Measurements from ENCODE around the gene PAGE3.

Gene PAGE3

GRCh38 chrX:55220119-55220794 lies 44.5 kb downstream of the PAGE3 start, which contains the start of gene PAGE5:
PAGE5 (plus strand) TSS chrX:55220346; CDS start chrX:55221383, 1,037 bp downstream.
- no peak for TF ChIP-seq CTCF (IDR thresholded peaks at IDR 0.05; ENCODE audit: low read length, missing control alignments)
- no peak for DNase-seq (ENCODE audit: low read depth)

DNA sequence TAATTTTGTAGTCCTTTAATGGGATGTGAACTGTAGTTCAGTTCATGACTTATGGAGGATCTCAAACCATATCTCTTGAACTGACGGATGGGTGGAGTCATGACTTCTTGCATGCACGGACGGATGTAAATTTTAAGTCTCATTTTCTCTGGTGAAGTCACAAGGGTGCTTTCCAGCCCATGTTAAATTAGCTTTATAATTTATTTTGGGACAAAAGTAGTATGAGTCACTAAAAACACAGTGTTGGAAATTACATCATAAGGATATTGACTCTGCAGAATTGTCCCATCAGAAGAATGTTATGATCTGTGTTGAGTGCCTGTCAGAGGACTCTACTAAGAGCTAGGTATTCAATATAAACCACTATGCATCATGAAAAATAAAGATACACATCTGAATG lies 51.3 kb downstream of the PAGE3 start:
- H3K4me3 ChIP-seq (replicated peaks; ENCODE audit: low read depth, low read length) = no peak overlapping the region

More at GRCh38 chrX:55220119-55220794, 44.5 kb downstream of the PAGE3 start, which contains the start of gene PAGE5:
- no peak within 1 kb of the TSS for H3K4me3 ChIP-seq (replicated peaks; ENCODE audit: low read depth, low read length)

DNA sequence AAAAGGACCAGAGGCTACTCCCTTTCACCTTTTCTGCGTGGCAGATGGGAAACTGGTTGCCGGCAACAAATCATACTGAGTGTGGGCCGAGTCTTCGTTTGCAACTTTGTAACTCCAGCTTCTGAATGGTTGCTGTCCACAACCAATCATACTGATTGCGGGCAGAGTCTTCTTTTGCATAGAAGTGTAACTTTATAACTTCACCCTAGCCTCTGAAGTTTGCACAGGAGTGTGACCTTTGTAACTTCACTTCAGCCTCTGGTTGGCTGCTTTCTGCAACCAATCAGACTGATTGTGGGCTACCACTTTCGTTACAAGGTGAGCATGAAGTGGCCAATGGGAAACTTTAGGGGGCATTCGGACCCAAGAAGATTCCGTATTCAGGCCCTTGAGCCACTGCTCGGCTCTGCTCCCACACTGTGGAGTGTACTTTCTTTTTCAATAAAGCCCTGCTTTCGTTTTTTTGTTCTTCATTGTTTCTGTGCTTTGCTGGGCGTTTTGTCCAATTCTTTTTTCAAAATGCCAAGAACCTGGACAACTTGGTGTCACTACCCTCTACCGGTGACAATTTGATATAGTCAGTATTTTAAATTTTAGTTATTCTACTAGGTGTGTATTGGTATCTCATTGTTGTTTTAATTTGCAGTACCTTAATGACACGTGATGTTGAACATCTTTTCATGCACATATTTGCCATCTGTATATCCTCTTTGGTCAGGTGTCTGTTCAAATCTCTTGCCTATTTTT lies 53.6 kb downstream of the PAGE3 start:
- H3K4me3 ChIP-seq (replicated peaks; ENCODE audit: low read depth, low read length) = no peak overlapping the region
- no peak for TF ChIP-seq CTCF (IDR thresholded peaks at IDR 0.05; ENCODE audit: low read length, missing control alignments)
- no peak for DNase-seq (ENCODE audit: low read depth)

More for the DNA sequence above, 51.3 kb downstream of the PAGE3 start:
- TF ChIP-seq CTCF (IDR thresholded peaks at IDR 0.05; ENCODE audit: low read length, missing control alignments) = no peak
- no peak for DNase-seq (ENCODE audit: low read depth)

All from fibroblast of pulmonary artery (primary cell).